ENCODE data around the gene ELK3. TPM values are rescaled to one million over a fixed set of nuclear protein-coding genes. Genes with fewer than 3 reads are reported as not detected.

ELK3 gene
- total RNA-seq, 4 donors from 2014 or later: 19.8 to 55.4 (median 31.8) TPM

DNA sequence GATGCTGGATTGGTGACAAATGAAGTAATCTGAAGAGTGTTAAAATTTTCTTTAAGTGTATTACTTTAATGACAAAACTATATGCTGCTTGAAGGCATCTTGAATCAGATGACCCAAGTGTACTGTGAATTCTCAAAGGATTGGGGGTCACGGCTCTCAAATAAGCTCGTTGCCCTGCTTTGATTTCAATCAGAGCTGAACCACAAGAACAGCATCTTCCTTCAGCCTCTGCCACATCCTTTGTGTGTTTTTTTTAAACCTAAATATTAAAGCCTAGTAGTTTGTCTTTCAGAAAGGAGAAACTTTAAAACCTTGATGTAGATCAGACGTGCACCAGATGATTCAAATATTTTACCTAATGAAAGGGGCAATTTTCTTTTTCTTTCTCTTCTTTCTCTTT is 11.7 kb downstream of the ELK3 start:
- Histone ChIP-seq H3K4me3 (replicated peaks in 1 of 3) (no peak overlapping the region), H3K27ac (no peak overlapping the region), H3K4me1 (peaks cover 10 to 11% of the 10 kb centered on the region in 2 donors), H3K36me3 (no peaks in the 10 kb centered on the region), H3K9me3 (no peaks in the 10 kb centered on the region), H3K27me3 (no peaks in the 10 kb centered on the region)
- intact Hi-C loops (cut with DNase I): no loop called here
- no peak for DNase-seq
- TF ChIP-seq, protein P1, sequence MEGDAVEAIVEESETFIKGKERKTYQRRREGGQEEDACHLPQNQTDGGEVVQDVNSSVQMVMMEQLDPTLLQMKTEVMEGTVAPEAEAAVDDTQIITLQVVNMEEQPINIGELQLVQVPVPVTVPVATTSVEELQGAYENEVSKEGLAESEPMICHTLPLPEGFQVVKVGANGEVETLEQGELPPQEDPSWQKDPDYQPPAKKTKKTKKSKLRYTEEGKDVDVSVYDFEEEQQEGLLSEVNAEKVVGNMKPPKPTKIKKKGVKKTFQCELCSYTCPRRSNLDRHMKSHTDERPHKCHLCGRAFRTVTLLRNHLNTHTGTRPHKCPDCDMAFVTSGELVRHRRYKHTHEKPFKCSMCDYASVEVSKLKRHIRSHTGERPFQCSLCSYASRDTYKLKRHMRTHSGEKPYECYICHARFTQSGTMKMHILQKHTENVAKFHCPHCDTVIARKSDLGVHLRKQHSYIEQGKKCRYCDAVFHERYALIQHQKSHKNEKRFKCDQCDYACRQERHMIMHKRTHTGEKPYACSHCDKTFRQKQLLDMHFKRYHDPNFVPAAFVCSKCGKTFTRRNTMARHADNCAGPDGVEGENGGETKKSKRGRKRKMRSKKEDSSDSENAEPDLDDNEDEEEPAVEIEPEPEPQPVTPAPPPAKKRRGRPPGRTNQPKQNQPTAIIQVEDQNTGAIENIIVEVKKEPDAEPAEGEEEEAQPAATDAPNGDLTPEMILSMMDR (IDR thresholded peaks at IDR 0.05): no peak
- no peak for TF ChIP-seq POLR2A (IDR thresholded peaks at IDR 0.05)
- WGBS, 2 donors: 68 to 85% methylated on average over 3 of the region's 3 CpGs

DNA sequence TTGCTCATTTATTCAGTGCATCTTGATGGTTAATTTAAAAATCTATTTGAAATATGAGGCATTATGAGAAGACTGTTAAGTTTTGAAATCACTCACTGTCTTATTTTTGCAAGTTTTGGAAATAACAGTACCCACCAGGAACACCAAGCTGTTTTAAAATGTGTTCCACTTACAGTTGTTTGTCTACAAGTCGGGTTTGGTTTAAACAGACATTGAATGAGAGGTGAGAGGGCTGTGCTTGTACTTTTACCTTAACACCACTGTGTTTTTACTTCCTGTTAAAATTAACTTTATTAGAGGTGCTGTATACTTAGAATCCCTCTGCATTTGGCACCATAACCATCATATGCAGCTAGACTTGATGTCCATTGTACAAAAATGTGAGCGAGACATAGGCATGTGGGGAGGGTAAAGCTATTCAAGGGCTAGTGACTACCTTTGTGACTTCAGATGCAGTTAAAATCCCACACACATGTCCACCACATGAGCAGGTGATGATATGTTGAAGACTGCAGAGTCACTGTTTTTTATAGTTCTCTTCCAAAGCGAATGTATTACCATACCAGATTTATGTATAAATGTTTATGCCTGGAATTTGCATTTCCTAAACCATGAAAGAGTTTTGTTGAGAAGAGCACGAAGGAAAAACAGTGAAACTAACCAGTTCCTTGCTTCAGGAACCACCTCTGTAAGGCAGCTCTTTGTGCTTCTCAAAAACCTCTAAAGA is 12.9 kb downstream of the ELK3 start:
- Histone ChIP-seq H3K4me3 (replicated peaks in 1 of 3) (no peak overlapping the region), H3K36me3 (no peaks in the 10 kb centered on the region), H3K4me1 (peaks cover 17 to 19% of the 10 kb centered on the region in 2 donors), H3K27me3 (no peaks in the 10 kb centered on the region), H3K9me3 (no peaks in the 10 kb centered on the region), H3K27ac (no peak overlapping the region)
- no peak for DNase-seq
- no peak for TF ChIP-seq POLR2A (IDR thresholded peaks at IDR 0.05)
- TF ChIP-seq, protein P1 (IDR thresholded peaks at IDR 0.05): no peak
- WGBS, 2 donors: 75 to 80% methylated on average over 4 of the region's 4 CpGs
- intact Hi-C loops (cut with DNase I): no loop called here

DNA sequence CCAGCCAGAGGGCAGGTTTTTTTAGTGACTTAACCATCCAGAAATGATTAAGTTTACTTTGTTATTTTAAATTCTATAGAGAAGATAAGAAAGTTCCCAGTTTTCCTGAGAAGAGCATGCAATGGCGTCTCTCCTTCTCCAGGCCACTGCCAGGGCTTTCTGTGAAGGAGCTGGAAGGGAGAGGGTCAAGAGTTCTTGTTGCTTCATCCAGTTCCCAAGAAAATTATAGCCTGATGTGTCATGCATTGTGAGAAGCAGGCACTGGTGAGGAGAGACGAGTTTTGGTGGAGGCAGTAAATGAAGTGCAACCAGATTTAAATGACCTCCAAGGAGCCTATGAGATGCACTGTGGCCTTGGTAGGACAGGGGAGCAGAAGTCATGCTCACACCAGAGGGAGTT is 14.2 kb downstream of the ELK3 start:
- H3K27ac ChIP-seq: peak overlapping the region in 1 of 3 donors; percentile 24
- H3K4me3 ChIP-seq (replicated peaks in 1 of 3): no peak overlapping the region
- intact Hi-C loops (cut with DNase I): no loop called here
- H3K4me1 ChIP-seq: peaks cover 29 to 31% of the 10 kb centered on the region in 2 donors
- 55 to 68% methylated on average over 2 of the region's 2 CpGs for WGBS, 2 donors
- DNase-seq: no peak
- no peaks in the 10 kb centered on the region for H3K27me3 ChIP-seq
- H3K9me3 ChIP-seq: no peaks in the 10 kb centered on the region
- no peak for TF ChIP-seq POLR2A (IDR thresholded peaks at IDR 0.05)
- TF ChIP-seq, protein P1 (IDR thresholded peaks at IDR 0.05): no peak
- H3K36me3 ChIP-seq: no peaks in the 10 kb centered on the region

DNA sequence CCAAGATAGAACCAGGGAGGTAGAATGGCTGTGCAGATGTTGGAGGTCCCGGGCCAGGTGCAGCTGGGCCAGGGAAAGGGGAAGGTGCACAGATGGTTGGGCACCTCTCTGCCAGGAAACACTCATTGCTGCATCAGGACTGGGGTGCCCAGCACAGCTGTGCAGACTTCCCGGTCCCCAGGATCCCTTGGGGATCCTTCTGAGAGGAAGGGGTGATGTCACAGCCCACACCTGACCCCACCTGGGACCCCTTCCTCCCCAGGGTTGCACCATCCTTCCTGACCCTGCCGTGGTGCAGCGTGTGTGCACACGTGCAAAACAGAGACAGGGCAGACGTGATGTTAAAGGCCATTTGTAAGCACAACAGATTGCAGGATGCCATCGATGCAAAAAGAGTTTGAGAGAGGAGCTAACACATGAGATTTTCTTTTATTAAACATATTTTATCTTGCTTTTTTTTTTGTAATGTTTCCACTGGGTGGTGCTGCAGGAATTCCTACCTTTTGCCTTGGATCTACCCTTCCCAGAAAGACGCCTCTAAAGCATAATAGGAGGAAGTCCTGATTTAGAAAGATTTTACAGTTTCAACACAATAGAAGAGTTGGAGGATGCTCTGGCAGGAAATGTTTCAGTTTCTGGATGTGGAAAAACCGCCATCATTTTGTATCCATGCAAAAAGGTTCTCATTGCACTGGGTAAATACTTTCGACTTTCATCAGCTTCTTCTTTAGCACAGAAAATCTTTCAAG is 14.8 kb downstream of the ELK3 start:
- Histone ChIP-seq H3K9me3 (no peaks in the 10 kb centered on the region), H3K27ac (no peak overlapping the region), H3K27me3 (no peaks in the 10 kb centered on the region), H3K4me3 (replicated peaks in 1 of 3) (no peak overlapping the region), H3K36me3 (no peaks in the 10 kb centered on the region), H3K4me1 (peaks cover 30 to 37% of the 10 kb centered on the region in 2 donors)
- peak in 1 of 2 donors; percentile 23 for DNase-seq
- no peak for TF ChIP-seq POLR2A (IDR thresholded peaks at IDR 0.05)
- TF ChIP-seq, protein P1 (IDR thresholded peaks at IDR 0.05): no peak
- WGBS, 2 donors: 67 to 69% methylated on average over 10 of the region's 10 CpGs
- intact Hi-C loops (cut with DNase I): no loop called here

Data from thyroid gland (tissue), 4 donors.